HepG2 (cell line): ENCODE data around the gene SUPT4H1. TPM values are rescaled to one million over a fixed set of nuclear protein-coding genes. Genes with fewer than 3 reads are reported as not detected.

Source experiments
- FOXK1 ChIP-seq: sonication (generic); formaldehyde crosslinking; IDR thresholded peaks from 2 replicates; pipeline ENCODE4 v1.4.0; 2020; ENCODE audit warnings: low read depth, missing genetic modification reagents, borderline replicate concordance
- HDAC6 ChIP-seq: fragments of 200-600 bp; sonication (generic); IDR thresholded peaks from 2 replicates; pipeline ENCODE4 v1.7.0; 2017; ENCODE audit warnings: mild to moderate bottlenecking, antibody characterized with exemption, low read length, low read depth
- HMG20A ChIP-seq: IDR thresholded peaks from 2 replicates; pipeline ENCODE4 v1.6.1; 2016; ENCODE audit warnings: borderline replicate concordance
- KLF16 ChIP-seq, 2 experiments: sonication (generic) in 1 of 2; formaldehyde crosslinking in 1 of 2; IDR thresholded peaks; 2 replicates each; pipeline versions ENCODE4 v1.6.1 to v1.8.0; 2016 to 2023; ENCODE audit warnings: missing genetic modification reagents in 2 of 2, missing compliant biosample characterization in 1 of 2
- MAFF ChIP-seq: IDR thresholded peaks from 2 replicates; pipeline ENCODE4 v1.6.1; 2011; ENCODE audit warnings: low read depth, low read length, improper control_type of control experiment
- MBNL3 ChIP-seq: fragments of 250-450 bp; sonication (Bioruptor Pico); conservative IDR thresholded peaks from 2 replicates; pipeline ENCODE4 v1.8.0; 2022; ENCODE audit warnings: mild to moderate bottlenecking, inconsistent platforms
- MIXL1 ChIP-seq: IDR thresholded peaks from 2 replicates; pipeline ENCODE4 v1.6.1; 2016
- PRPF4 ChIP-seq: fragments of 200-400 bp; formaldehyde crosslinking; IDR thresholded peaks from 2 replicates; pipeline ENCODE4 v1.6.1; 2016; ENCODE audit warnings: low read length, low read depth; ENCODE audit not compliant: poor library complexity, severe bottlenecking
- RARG ChIP-seq: sonication (generic); formaldehyde crosslinking; IDR thresholded peaks from 2 replicates; pipeline ENCODE4 v1.4.0; 2020; ENCODE audit warnings: low read depth, mild to moderate bottlenecking, missing genetic modification reagents
- RBM39 ChIP-seq: fragments of 200-400 bp; formaldehyde crosslinking; IDR thresholded peaks from one replicate; pipeline ENCODE4 v1.6.1; 2018; ENCODE audit warnings: antibody characterized with exemption, mild to moderate bottlenecking, low read depth, low read length; ENCODE audit not compliant: poor library complexity, severe bottlenecking
- SMARCC2 ChIP-seq: fragments of 450-650 bp; IDR thresholded peaks from 2 replicates; pipeline ENCODE4 v1.6.1; 2017; ENCODE audit warnings: antibody characterized with exemption, mild to moderate bottlenecking
- SMC3 ChIP-seq: IDR thresholded peaks from 2 replicates; pipeline ENCODE4 v1.6.1; 2011; ENCODE audit warnings: low read length, improper control_type of control experiment
- SP4 ChIP-seq: sonication (generic); formaldehyde crosslinking; IDR thresholded peaks from 2 replicates; pipeline ENCODE4 v1.8.1; 2023; ENCODE audit warnings: mild to moderate bottlenecking, missing genetic modification reagents
- TBL1XR1 ChIP-seq: fragments of 150-350 bp; IDR thresholded peaks from 2 replicates; pipeline ENCODE4 v1.6.1; 2014; ENCODE audit warnings: borderline replicate concordance, low read length; ENCODE audit not compliant: partially characterized antibody
- TBX2 ChIP-seq: sonication (generic); formaldehyde crosslinking; IDR thresholded peaks from 2 replicates; pipeline ENCODE4 v1.5.0; 2020; ENCODE audit warnings: missing genetic modification reagents, mild to moderate bottlenecking, borderline replicate concordance
- ZMYM3 ChIP-seq: sonication (generic); formaldehyde crosslinking; IDR thresholded peaks from 2 replicates; pipeline ENCODE4 v1.5.1; 2020; ENCODE audit warnings: mild to moderate bottlenecking, missing genetic modification reagents
- ZMYM4 ChIP-seq: sonication (generic); formaldehyde crosslinking; IDR thresholded peaks from 2 replicates; pipeline ENCODE4 v1.8.1; 2023; ENCODE audit warnings: mild to moderate bottlenecking, missing genetic modification reagents
- ZNF251 ChIP-seq: sonication (generic); formaldehyde crosslinking; IDR thresholded peaks from 2 replicates; pipeline ENCODE4 v1.9.0; 2021; ENCODE audit warnings: mild to moderate bottlenecking, missing genetic modification reagents
- ZNF350 ChIP-seq: sonication (generic); formaldehyde crosslinking; IDR thresholded peaks from 2 replicates; pipeline ENCODE4 v1.4.0; 2020; ENCODE audit warnings: mild to moderate bottlenecking, low read depth, missing genetic modification reagents, borderline replicate concordance
- ZNF674 ChIP-seq: sonication (generic); formaldehyde crosslinking; IDR thresholded peaks from 2 replicates; pipeline ENCODE4 v1.5.0; 2020; ENCODE audit warnings: low read depth, mild to moderate bottlenecking, missing genetic modification reagents
- ZNF766 ChIP-seq: sonication (generic); formaldehyde crosslinking; IDR thresholded peaks from 2 replicates; pipeline ENCODE4 v1.5.0; 2020; ENCODE audit warnings: missing genetic modification reagents, borderline replicate concordance
- ZNF775 ChIP-seq: sonication (generic); formaldehyde crosslinking; IDR thresholded peaks from 2 replicates; pipeline ENCODE4 v1.4.0; 2020; ENCODE audit warnings: missing genetic modification reagents, mild to moderate bottlenecking, moderate library complexity, borderline replicate concordance
- ZSCAN29 ChIP-seq: sonication (generic); formaldehyde crosslinking; conservative IDR thresholded peaks from 2 replicates; pipeline ENCODE4 v1.4.0; 2020; ENCODE audit warnings: mild to moderate bottlenecking, missing genetic modification reagents
- polyA plus RNA-seq, 8 experiments: library from polyadenylated mRNA; depleted of rRNA in 3 of 8; stranded (reverse) in 7 of 8; unstranded in 1 of 8; fragments of >200 nt; fragmentation: Illumina TruSeq in 4 of 8; extraction: Trizol in 4 of 8; gene quantifications; 2 replicates each; pipeline versions ENCODE4 v1.2.1 to v1.2.3, GENCODE V29; 2011 to 2016; ENCODE audit warnings: low read depth in 4 of 8, missing spikeins in 1 of 8, mixed read lengths in 1 of 8; ENCODE audit not compliant: insufficient read depth in 1 of 8
- total RNA-seq, 5 experiments: library from RNA; depleted of rRNA; stranded (reverse); fragments of >200 nt; fragmentation: Illumina TruSeq; extraction: Trizol; gene quantifications; 2 replicates each; pipeline ENCODE4 v1.2.3, GENCODE V29; 2016; ENCODE audit warnings: low read depth in 1 of 5
- TF ChIP-seq, protein P1 (sequence below): sonication (generic); formaldehyde crosslinking; IDR thresholded peaks from 2 replicates; pipeline ENCODE4 v1.4.0; 2020; ENCODE audit warnings: missing genetic modification reagents, mild to moderate bottlenecking, borderline replicate concordance
- TF ChIP-seq, protein P2 (sequence below): sonication (generic); formaldehyde crosslinking; IDR thresholded peaks from 2 replicates; pipeline ENCODE4 v1.4.0; 2020; ENCODE audit warnings: missing genetic modification reagents

SUPT4H1 gene
- total and polyA plus RNA-seq, 2 of the 13 experiments (the other 11 are each of a cell fraction or from before 2014, with no cell fraction given) = 155 to 244 TPM

DNA sequence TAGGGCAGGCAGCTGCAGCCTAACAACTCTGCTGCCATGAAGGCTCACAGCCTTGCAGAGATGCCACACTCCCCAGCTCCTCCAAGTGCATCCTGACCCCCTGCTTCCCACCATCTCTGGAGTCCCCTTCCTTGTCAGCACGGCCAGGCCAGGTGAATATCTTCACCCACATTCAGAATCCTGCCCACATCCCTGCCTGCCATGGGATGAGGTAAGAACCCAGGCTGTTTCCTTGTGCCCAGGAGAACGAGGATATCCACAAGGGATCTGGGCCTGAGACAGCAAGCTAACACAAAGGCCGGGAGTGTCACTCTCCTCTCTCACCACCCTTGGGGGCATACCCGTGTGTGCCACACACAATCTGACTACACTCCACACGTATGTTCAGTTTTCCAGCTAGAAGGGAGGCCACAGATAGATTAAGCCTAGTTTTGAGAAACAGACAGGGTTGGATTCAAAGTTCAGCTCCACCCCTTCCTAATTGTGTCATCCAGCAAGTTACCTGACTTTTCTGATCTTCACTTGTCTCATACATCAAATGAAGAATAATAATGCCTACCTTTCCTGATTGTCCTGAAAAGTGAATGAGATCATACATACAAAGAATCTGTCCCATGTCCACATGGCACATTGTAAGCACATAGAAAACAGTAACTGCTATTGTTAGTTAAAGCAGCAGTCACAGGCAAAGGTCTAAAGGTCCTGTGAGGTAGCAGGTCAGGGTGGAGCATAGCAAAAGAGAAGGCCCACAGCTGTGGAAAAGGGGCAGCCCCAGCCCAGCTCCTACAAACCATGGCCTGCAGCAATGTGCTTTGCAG, 17.4 kb upstream of the SUPT4H1 start (continued):
- TF ChIP-seq SP4 = peak; percentile 61
- TF ChIP-seq MAFF = peak; percentile 30
- TF ChIP-seq ZSCAN29 = 0 out of 2 replicates have a peak, but pooled peaks have one; percentile 44
- TF ChIP-seq ZMYM4 (CRISPR knock-in tag) = no peak
- no peak for TF ChIP-seq TBL1XR1
- peak; percentile 45; the same call in 1 of the 2 replicates for TF ChIP-seq FOXK1 (CRISPR knock-in tag)
- TF ChIP-seq HDAC6 = no peak
- TF ChIP-seq HMG20A (CRISPR knock-in tag) = peak; percentile 69; the same call in 1 of the 2 replicates
- peak; percentile 9; the same call in 1 of the 2 replicates for TF ChIP-seq ZMYM3 (CRISPR knock-in tag)
- TF ChIP-seq MBNL3 (CRISPR knock-in tag) = no peak
- TF ChIP-seq PRPF4 = peak; percentile 18
- TF ChIP-seq, protein P1, sequence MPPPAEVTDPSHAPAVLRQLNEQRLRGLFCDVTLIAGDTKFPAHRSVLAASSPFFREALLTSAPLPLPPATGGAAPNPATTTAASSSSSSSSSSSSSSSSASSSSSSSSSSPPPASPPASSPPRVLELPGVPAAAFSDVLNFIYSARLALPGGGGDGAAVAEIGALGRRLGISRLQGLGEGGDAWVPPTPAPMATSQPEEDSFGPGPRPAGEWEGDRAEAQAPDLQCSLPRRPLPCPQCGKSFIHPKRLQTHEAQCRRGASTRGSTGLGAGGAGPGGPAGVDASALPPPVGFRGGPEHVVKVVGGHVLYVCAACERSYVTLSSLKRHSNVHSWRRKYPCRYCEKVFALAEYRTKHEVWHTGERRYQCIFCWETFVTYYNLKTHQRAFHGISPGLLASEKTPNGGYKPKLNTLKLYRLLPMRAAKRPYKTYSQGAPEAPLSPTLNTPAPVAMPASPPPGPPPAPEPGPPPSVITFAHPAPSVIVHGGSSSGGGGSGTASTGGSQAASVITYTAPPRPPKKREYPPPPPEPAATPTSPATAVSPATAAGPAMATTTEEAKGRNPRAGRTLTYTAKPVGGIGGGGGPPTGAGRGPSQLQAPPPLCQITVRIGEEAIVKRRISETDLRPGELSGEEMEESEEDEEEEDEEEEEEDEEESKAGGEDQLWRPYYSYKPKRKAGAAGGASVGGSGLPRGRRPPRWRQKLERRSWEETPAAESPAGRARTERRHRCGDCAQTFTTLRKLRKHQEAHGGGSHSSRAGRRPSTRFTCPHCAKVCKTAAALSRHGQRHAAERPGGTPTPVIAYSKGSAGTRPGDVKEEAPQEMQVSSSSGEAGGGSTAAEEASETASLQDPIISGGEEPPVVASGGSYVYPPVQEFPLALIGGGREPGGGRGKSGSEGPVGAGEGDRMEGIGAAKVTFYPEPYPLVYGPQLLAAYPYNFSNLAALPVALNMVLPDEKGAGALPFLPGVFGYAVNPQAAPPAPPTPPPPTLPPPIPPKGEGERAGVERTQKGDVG = no peak
- no peak for TF ChIP-seq ZNF674
- no peak for TF ChIP-seq RBM39
- peak; percentile 60; the same call in 1 of the 2 replicates for TF ChIP-seq MIXL1
- peak; percentile 67; the same call in 1 of the 2 replicates for TF ChIP-seq RARG (CRISPR knock-in tag)
- TF ChIP-seq KLF16 (CRISPR knock-in tag; IDR thresholded peaks at IDR 0.05) = peak in 1 of 2 experiments; percentile 46; a peak in 1 of 4 replicates
- TF ChIP-seq ZNF775 (CRISPR knock-in tag) = 0 out of 2 replicates have a peak, but pooled peaks have one; percentile 54
- no peak; the same call in 1 of the 2 replicates for TF ChIP-seq ZNF766 (CRISPR knock-in tag)
- peak; percentile 35; the same call in 1 of the 2 replicates for TF ChIP-seq ZNF350
- TF ChIP-seq SMARCC2 = no peak
- TF ChIP-seq TBX2 (CRISPR knock-in tag) = peak; percentile 63; the same call in 1 of the 2 replicates
- TF ChIP-seq, protein P2, sequence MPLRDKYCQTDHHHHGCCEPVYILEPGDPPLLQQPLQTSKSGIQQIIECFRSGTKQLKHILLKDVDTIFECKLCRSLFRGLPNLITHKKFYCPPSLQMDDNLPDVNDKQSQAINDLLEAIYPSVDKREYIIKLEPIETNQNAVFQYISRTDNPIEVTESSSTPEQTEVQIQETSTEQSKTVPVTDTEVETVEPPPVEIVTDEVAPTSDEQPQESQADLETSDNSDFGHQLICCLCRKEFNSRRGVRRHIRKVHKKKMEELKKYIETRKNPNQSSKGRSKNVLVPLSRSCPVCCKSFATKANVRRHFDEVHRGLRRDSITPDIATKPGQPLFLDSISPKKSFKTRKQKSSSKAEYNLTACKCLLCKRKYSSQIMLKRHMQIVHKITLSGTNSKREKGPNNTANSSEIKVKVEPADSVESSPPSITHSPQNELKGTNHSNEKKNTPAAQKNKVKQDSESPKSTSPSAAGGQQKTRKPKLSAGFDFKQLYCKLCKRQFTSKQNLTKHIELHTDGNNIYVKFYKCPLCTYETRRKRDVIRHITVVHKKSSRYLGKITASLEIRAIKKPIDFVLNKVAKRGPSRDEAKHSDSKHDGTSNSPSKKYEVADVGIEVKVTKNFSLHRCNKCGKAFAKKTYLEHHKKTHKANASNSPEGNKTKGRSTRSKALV (CRISPR knock-in tag) = no peak
- peak; percentile 40; the same call in 1 of the 2 replicates for TF ChIP-seq SMC3
- no peak for TF ChIP-seq ZNF251
